ENCODE data around the gene BSN.

The BSN gene, protein sequence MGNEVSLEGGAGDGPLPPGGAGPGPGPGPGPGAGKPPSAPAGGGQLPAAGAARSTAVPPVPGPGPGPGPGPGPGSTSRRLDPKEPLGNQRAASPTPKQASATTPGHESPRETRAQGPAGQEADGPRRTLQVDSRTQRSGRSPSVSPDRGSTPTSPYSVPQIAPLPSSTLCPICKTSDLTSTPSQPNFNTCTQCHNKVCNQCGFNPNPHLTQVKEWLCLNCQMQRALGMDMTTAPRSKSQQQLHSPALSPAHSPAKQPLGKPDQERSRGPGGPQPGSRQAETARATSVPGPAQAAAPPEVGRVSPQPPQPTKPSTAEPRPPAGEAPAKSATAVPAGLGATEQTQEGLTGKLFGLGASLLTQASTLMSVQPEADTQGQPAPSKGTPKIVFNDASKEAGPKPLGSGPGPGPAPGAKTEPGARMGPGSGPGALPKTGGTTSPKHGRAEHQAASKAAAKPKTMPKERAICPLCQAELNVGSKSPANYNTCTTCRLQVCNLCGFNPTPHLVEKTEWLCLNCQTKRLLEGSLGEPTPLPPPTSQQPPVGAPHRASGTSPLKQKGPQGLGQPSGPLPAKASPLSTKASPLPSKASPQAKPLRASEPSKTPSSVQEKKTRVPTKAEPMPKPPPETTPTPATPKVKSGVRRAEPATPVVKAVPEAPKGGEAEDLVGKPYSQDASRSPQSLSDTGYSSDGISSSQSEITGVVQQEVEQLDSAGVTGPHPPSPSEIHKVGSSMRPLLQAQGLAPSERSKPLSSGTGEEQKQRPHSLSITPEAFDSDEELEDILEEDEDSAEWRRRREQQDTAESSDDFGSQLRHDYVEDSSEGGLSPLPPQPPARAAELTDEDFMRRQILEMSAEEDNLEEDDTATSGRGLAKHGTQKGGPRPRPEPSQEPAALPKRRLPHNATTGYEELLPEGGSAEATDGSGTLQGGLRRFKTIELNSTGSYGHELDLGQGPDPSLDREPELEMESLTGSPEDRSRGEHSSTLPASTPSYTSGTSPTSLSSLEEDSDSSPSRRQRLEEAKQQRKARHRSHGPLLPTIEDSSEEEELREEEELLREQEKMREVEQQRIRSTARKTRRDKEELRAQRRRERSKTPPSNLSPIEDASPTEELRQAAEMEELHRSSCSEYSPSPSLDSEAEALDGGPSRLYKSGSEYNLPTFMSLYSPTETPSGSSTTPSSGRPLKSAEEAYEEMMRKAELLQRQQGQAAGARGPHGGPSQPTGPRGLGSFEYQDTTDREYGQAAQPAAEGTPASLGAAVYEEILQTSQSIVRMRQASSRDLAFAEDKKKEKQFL (N-terminal part only)

DNA sequence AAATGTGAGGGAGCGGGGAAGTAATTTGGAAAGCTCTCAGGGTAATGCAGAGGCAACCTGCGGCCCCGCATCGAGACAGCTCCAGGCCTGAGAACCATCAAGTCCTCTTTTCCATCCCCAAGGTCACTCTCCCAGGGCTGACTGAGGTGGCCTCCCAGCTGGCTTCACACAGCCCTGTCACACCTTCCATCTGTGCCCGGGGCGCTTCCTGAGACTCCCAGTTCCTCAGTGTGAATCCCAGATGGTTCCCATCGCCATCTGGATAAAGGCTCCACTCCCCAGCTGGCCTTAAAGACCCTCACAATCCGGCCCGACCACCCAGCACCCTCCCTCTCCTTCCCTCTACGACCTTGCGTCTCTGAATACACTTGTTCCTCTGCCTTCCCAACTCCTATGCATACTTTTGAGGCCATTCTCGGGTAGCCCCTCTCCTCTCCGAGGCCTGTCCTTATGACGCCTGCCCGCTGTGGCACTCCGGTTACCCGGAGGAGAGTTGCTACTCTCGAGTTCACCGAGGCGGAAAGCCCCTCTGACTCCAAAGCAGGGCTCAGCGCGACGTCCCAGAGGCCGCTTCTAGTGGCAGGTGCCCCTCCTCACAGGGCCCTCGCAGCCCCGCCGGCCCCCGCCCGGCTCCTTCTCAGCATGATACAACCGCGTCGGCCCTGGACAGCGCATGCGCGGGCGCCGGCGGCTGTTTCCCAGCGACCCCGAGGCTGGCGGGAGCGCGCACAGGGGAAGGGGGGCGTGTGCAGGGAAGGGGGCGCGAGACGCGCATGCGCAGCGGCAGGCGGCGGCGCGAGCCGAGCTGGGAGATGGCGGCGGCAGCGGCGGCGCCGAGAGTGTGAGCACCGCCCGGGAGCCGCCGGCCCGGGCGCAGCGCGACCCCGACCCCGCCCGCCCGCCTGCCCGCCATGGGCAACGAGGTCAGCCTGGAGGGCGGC lies at the start of gene BSN:
BSN (plus strand) TSS at position 786 of the 941 bp plus-strand sequence; CDS start at position 912, 126 bp downstream.
- H3K9me3 ChIP-seq = peaks cover 2% of the 10 kb centered on the region; the same call in 1 of the 2 replicates
- DNase-seq (ENCODE audit: low spot score in 2 of 2) = peak; percentile 81 to 95
- H3K4me3 ChIP-seq = peak within 1 kb of the TSS; percentile 57
- peaks cover 22% of the 10 kb centered on the region; the same call in 1 of the 2 replicates for H3K27me3 ChIP-seq (ENCODE audit: low read depth)
- peaks cover 14% of the 10 kb centered on the region for H3K4me1 ChIP-seq
- in situ Hi-C loops (cut with MboI; ENCODE audit: low sequenced_read_pairs) = no loop called here
- no peaks in the 10 kb centered on the region for H3K36me3 ChIP-seq (replicated peaks)

DNA sequence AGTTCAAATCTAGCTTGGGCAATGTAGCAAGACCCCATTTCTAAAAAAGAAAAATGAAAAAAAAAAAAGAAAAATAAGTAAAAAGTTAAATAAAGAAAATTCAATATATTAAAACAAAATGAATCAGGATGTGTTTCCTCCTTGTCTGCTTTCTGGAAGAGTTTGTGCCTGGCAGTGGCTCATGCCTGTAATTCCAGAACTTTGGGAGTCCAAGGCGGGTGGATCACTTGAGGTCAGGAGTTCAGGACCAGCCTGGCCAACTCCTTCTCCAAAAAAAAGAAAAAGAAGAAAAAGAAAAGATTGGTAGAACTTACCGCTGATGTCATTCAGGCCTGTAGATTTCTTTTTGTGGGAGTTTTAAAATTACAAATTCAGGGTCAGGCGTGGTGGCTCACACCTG lies 47.4 kb upstream of the BSN start:
- H3K27me3 ChIP-seq (ENCODE audit: low read depth) = no peaks in the 10 kb centered on the region
- no peak for DNase-seq (ENCODE audit: low spot score in 2 of 2)
- no peaks in the 10 kb centered on the region for H3K9me3 ChIP-seq
- in situ Hi-C loops (cut with MboI; ENCODE audit: low sequenced_read_pairs) = no loop called here
- no peak overlapping the region for H3K4me3 ChIP-seq
- H3K36me3 ChIP-seq (replicated peaks) = peaks cover 18% of the 10 kb centered on the region
- H3K4me1 ChIP-seq = no peaks in the 10 kb centered on the region

DNA sequence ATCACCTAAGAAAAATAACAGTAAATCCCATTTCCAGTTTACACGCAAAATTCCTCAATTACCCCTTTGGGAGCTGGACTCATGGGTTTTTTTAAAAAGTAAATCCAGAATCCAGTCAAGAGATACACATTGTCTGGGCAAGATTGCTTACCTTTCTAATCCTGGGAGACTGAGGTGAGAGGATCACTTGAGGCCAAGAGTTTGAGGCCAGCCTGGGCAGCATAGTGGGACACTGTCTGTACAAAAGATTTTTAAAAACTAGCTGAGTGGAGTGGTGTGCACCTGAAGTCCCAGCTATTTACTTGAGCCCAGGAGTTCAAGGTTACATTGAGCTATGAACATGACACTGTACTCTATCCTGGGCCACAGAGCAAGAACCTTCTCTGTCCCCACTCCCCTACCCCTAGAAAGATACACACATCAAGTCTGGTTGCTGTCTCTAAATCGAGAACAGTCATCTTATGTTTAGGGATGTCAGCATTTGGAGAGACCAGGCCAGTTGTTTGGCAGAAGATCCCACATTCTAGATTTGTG lies 45.2 kb upstream of the BSN start:
- H3K27me3 ChIP-seq (ENCODE audit: low read depth) = no peaks in the 10 kb centered on the region
- peaks cover 3% of the 10 kb centered on the region; the same call in 1 of the 2 replicates for H3K4me1 ChIP-seq
- no peak for DNase-seq (ENCODE audit: low spot score in 2 of 2)
- H3K36me3 ChIP-seq (replicated peaks) = peaks cover 26% of the 10 kb centered on the region
- in situ Hi-C loops (cut with MboI; ENCODE audit: low sequenced_read_pairs) = no loop called here
- no peak overlapping the region for H3K4me3 ChIP-seq
- H3K9me3 ChIP-seq = no peaks in the 10 kb centered on the region

DNA sequence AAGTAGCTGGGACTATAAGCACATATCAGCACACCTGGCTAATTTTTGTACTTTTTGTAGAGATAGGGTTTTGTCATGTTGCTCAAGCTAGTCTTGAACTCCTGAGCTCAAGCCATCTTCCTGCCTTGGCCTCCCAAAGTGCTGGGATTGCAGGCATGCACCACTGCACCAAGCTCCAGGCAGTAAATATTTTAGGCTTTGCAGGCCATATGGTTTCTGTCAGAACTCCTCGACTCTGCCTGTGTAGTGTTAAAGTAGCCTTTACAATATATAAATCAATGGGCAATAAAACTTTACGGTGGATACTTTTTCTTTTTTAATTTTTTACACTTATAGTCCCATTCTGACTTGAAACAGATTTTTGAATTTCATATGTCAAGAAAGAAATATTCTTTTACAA lies 42.6 kb upstream of the BSN start:
- in situ Hi-C loops (cut with MboI; ENCODE audit: low sequenced_read_pairs) = no loop called here
- no peak for DNase-seq (ENCODE audit: low spot score in 2 of 2)

DNA sequence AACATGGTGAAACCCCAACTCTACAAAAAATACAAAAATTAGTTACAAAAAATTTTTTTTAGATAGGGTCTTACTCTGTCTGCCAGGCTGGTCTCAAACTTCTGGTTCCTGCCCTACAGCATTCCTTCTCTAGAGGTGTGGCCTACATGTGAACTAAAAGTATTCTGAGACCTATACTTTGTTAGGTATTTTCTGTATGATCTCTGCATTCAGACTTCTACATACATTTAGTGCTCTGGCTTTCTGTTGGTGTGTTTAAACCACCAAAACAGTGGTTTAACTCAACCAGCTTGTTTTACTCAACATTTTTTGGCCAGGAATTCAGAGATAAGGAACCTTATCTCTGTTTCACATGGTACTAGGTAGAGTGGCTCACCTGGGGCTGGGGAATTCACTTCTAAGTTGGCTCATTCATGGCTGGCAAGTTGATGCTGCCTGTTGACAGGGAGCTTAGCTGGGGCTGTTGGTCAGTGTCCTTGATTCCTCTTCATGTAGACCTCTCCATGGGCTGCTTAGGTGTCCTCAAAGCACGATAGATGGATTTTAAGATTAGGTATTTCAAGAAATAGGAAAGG lies 41.4 kb upstream of the BSN start:
- DNase-seq (ENCODE audit: low spot score in 2 of 2) = no peak
- peaks cover 41% of the 10 kb centered on the region for H3K36me3 ChIP-seq (replicated peaks)
- H3K4me3 ChIP-seq = no peak overlapping the region
- in situ Hi-C loops (cut with MboI; ENCODE audit: low sequenced_read_pairs) = no loop called here
- H3K4me1 ChIP-seq = peaks cover 3% of the 10 kb centered on the region; the same call in 1 of the 2 replicates
- H3K9me3 ChIP-seq = no peaks in the 10 kb centered on the region
- H3K27me3 ChIP-seq (ENCODE audit: low read depth) = no peaks in the 10 kb centered on the region

More for the DNA sequence above, 42.6 kb upstream of the BSN start:
- H3K4me1 ChIP-seq = peaks cover 3% of the 10 kb centered on the region; the same call in 1 of the 2 replicates
- H3K4me3 ChIP-seq = no peak overlapping the region
- H3K9me3 ChIP-seq = no peaks in the 10 kb centered on the region
- no peaks in the 10 kb centered on the region for H3K27me3 ChIP-seq (ENCODE audit: low read depth)
- peaks cover 33% of the 10 kb centered on the region for H3K36me3 ChIP-seq (replicated peaks)

DNA sequence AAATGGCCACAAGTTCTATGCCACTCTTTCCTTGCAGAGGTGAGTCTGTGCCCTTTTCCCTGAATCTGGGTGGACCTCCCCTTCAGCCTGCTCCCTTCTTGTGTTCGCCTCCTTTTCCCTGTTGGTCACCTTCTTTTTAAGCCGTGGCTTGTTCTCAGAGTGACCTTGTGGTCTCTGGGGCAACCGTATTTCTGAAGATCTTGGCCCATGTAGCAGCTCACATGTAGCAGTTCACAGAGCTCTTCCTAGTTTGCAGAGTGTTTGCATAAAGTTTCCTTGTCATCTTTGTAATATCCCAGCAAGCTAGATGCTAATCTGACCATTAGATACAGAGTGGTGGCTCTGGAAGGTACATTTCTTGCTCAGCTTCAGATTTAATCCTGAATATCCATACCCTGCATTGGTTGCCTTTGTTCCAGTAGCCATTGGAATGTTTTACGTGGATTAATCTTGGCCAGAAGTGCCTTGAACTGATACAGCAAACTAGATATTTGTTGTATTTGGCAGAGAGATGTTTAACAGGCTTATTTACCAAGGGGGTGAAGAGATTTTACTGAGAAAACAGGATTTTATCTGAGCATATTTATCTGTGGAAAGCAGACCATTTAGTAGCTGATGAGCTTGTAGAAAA lies 40.7 kb upstream of the BSN start:
- no peaks in the 10 kb centered on the region for H3K27me3 ChIP-seq (ENCODE audit: low read depth)
- peaks cover 3% of the 10 kb centered on the region; the same call in 1 of the 2 replicates for H3K4me1 ChIP-seq
- no peaks in the 10 kb centered on the region for H3K9me3 ChIP-seq
- in situ Hi-C loops (cut with MboI; ENCODE audit: low sequenced_read_pairs) = no loop called here
- H3K36me3 ChIP-seq (replicated peaks) = peaks cover 42% of the 10 kb centered on the region
- no peak overlapping the region for H3K4me3 ChIP-seq
- peak in 1 of 2 experiments; percentile 17 for DNase-seq (ENCODE audit: low spot score in 2 of 2)

DNA sequence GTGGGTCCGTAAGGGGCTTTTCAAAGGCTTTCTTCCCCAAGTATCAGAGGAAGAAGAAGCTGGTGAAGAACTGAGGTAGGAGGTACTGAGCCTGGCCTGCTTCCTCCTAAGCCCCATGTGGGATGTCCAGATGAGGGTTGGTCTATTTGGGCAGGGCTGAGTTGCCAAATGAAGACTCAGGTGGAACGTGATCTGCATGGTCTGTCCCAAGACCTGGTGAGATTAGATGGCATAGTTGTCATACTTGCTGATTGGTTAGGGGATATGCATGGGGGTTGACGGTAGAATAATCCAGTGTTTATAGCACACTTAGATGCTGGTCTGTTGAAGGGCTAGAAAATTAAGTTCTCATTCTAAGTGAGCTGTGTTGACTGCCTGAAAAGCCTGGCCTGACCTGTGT lies 36.3 kb upstream of the BSN start:
- Histone ChIP-seq H3K9me3 (no peaks in the 10 kb centered on the region), H3K4me3 (no peak overlapping the region), H3K27me3 (ENCODE audit: low read depth) (no peaks in the 10 kb centered on the region), H3K4me1 (peaks cover 3% of the 10 kb centered on the region; the same call in 1 of the 2 replicates), H3K36me3 (replicated peaks) (peaks cover 18% of the 10 kb centered on the region)
- in situ Hi-C loops (cut with MboI; ENCODE audit: low sequenced_read_pairs) = no loop called here
- no peak for DNase-seq (ENCODE audit: low spot score in 2 of 2)

DNA sequence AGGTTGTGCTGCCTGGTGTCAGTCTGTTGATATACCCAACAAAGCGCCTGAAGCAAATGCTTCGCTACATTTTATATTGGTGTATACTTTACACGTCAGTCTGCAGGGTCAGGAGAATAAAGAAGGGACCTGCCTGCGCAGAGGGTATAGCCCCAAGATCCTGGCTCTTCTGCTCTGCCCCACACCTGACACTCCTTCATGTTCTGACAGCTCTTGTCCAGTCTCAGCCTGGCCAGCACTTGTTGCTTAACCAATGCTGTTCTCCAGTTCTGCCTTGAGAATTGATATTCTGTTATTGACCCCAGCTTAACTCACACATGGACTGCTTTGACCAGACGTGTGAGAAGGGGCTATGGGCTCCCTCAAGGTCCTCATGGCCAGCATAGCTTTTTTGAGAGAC lies 35.8 kb upstream of the BSN start:
- no peak for DNase-seq (ENCODE audit: low spot score in 2 of 2)
- Histone ChIP-seq H3K4me3 (no peak overlapping the region), H3K4me1 (peaks cover 3% of the 10 kb centered on the region; the same call in 1 of the 2 replicates), H3K9me3 (no peaks in the 10 kb centered on the region), H3K27me3 (ENCODE audit: low read depth) (no peaks in the 10 kb centered on the region), H3K36me3 (replicated peaks) (peaks cover 18% of the 10 kb centered on the region)
- in situ Hi-C loops (cut with MboI; ENCODE audit: low sequenced_read_pairs) = no loop called here

DNA sequence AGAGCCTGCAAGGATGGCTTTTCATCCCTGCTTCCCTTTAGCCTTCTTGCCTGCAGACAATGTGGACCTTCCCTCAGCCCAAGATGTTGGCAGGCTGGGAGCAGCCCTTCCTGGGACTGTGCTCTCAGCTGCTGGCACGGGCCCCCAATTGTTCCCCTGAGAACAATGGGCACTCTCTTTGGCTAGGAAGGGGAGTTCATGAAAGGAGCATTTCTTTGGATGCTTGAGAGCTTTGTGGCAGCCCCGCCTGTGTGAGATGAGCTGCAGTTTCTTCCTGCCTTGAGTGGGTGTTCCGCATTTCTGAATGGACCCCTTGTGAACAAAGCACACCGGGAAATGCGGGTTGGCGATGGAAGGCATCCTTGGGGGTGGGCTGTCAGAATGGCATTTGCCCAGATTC lies 35.0 kb upstream of the BSN start:
- H3K4me1 ChIP-seq = no peaks in the 10 kb centered on the region
- in situ Hi-C loops (cut with MboI; ENCODE audit: low sequenced_read_pairs) = no loop called here
- H3K27me3 ChIP-seq (ENCODE audit: low read depth) = no peaks in the 10 kb centered on the region
- no peaks in the 10 kb centered on the region for H3K9me3 ChIP-seq
- H3K4me3 ChIP-seq = no peak overlapping the region
- peaks cover 20% of the 10 kb centered on the region for H3K36me3 ChIP-seq (replicated peaks)
- DNase-seq (ENCODE audit: low spot score in 2 of 2) = no peak

DNA sequence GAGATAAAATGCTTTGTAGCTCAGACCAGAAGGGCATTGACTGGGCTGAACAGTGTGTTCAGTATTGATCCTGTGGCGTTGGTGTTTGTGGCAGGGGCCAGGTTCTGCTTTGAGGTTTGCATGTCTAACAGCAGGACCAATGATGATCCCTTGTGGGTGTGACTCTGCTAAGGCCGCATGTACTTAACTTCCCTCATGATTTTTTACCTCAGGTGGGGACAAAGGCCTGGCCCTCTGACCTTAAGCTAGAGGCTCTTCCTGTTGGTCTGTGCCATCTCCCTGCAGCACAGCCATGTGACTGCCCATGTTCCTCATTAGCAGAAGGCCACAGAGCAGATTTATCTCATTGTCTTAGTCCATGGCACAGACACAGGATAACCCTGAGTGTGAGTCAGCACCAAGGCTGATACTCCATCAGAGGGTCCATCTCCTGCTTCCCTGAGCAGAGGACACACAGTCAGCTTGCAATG lies 34.3 kb upstream of the BSN start:
- H3K27me3 ChIP-seq (ENCODE audit: low read depth) = no peaks in the 10 kb centered on the region
- in situ Hi-C loops (cut with MboI; ENCODE audit: low sequenced_read_pairs) = no loop called here
- peaks cover 25% of the 10 kb centered on the region for H3K36me3 ChIP-seq (replicated peaks)
- no peaks in the 10 kb centered on the region for H3K9me3 ChIP-seq
- no peaks in the 10 kb centered on the region for H3K4me1 ChIP-seq
- no peak overlapping the region for H3K4me3 ChIP-seq
- DNase-seq (ENCODE audit: low spot score in 2 of 2) = no peak

DNA sequence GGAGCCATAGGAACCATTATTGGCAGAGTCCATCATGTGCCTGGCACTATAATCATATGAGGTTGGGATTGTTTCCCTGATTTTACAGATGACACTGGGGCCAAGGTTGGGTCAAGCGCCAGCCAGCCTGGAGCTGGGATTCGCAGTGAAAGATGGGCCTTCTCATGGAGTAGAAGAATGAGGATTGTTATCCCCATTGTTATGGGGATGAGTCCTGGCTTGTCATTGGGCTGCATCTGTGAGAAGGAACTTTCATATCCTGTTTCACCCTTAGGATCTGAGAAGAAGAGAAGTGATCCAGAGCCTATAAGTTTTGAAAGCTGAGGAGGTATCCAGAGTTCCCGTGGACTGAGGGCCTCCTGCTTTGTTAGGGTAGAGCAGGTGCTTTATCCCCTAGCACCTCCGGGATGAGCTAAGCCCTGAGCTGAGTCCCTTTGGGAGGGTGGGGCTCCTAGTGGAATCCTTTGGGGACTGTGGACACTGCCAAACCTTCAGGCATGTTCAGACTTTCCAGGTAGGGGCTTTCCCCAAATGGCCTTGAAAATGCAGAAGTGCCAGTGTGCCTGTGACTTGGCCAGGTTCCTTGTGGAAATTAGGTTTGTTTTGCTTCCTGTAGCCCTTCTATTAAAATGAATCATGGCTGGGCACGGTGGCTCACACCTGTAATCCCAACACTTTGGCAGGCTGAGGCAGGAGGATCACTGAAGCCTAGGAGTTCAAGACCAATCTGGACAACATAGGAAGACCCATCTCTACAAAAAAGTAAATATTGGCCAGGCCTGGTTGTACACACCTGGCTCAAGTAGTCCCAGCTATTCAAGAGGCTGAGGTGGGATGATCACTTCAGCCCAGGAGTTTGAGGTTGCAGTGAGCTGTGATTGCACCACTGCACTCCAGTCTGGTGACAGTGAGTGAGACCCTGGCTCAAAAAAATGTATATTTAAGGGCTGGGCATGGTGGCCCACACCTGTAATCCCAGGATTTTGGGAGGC lies 30.2 kb upstream of the BSN start:
- H3K27me3 ChIP-seq (ENCODE audit: low read depth) = no peaks in the 10 kb centered on the region
- peaks cover 9% of the 10 kb centered on the region for H3K36me3 ChIP-seq (replicated peaks)
- DNase-seq (ENCODE audit: low spot score in 2 of 2) = no peak
- no peak overlapping the region for H3K4me3 ChIP-seq
- no peaks in the 10 kb centered on the region for H3K9me3 ChIP-seq
- in situ Hi-C loops (cut with MboI; ENCODE audit: low sequenced_read_pairs) = no loop called here
- no peaks in the 10 kb centered on the region for H3K4me1 ChIP-seq

Data from HAP-1 (cell line).